Natural killer cell (primary cell): ENCODE results near the gene KCNQ1OT1. TPM values are rescaled to one million over a fixed set of nuclear protein-coding genes. Genes with fewer than 3 reads are reported as not detected.

Experiments used
- ATAC-seq, 3 donors: fragments of 150-1000 bp in 2 of 3; fragments of 200-7000 bp in 1 of 3; cut with Tn5 transposase; 1 replicate in 1 of 3; 2 replicates in 2 of 3; pipeline ENCODE4 v1.10.0; 2021; ENCODE audit warnings: mild to moderate bottlenecking in 2 of 3, moderate library complexity in 2 of 3
- DNase-seq, 2 donors: peaks; one replicate each; pipeline versions ENCODE4 v3.0.0 to v3.0.0-alpha.2; 2013 to 2021; ENCODE audit warnings: mixed read lengths in 1 of 2
- H3K27ac ChIP-seq: one replicate; pipeline ENCODE4 v1.5.1; 2013; ENCODE audit warnings: mild to moderate bottlenecking, low read length
- H3K27me3 ChIP-seq: one replicate; pipeline ENCODE4 v1.6.1; 2013; ENCODE audit warnings: low read length; ENCODE audit not compliant: control insufficient read depth, insufficient read depth
- H3K36me3 ChIP-seq: one replicate; pipeline ENCODE4 v1.6.1; 2013; ENCODE audit warnings: low read length; ENCODE audit not compliant: control insufficient read depth, insufficient read depth
- H3K4me1 ChIP-seq: one replicate; pipeline ENCODE4 v1.6.1; 2013; ENCODE audit warnings: low read length; ENCODE audit not compliant: control insufficient read depth, insufficient read depth
- H3K4me3 ChIP-seq: one replicate; pipeline ENCODE4 v1.5.1; 2013; ENCODE audit warnings: low read length
- H3K9me3 ChIP-seq: one replicate; pipeline ENCODE4 v1.6.1; 2013; ENCODE audit warnings: low read length; ENCODE audit not compliant: control insufficient read depth, insufficient read depth
- H3K27ac Mint-ChIP-seq, 2 donors: one replicate each; pipeline ENCODE4 v1.8.0; 2022; ENCODE audit warnings: mild to moderate bottlenecking in 2 of 2, mixed read lengths in 2 of 2, moderate library complexity in 1 of 2
- H3K27me3 Mint-ChIP-seq, 2 donors: one replicate each; pipeline ENCODE4 v1.8.0; 2022; ENCODE audit warnings: low read depth in 2 of 2, mixed read lengths in 2 of 2
- H3K36me3 Mint-ChIP-seq: one replicate; pipeline ENCODE4 v1.8.0; 2022; ENCODE audit warnings: mixed read lengths
- H3K4me1 Mint-ChIP-seq, 2 donors: one replicate each; pipeline ENCODE4 v1.8.0; 2022; ENCODE audit warnings: mixed read lengths in 2 of 2
- H3K4me3 Mint-ChIP-seq: one replicate; pipeline ENCODE4 v1.8.0; 2022; ENCODE audit warnings: mild to moderate bottlenecking, moderate library complexity, mixed read lengths
- H3K9me3 Mint-ChIP-seq, 2 donors: one replicate each; pipeline ENCODE4 v1.8.0; 2022; ENCODE audit warnings: mixed read lengths in 2 of 2
- CTCF ChIP-seq: fragments of 200-600 bp; IDR thresholded peaks from one replicate; pipeline ENCODE4 v1.8.0; 2022; ENCODE audit warnings: antibody characterized with exemption
- WGBS: methylation state at CpG from one replicate; pipeline ENCODE4 v1.1.7; 2013; ENCODE audit warnings: missing lambda C conversion rate; ENCODE audit not compliant: insufficient coverage; 5-methylcytosine and 5-hydroxymethylcytosine counted together
- intact Hi-C: fragments of 100-400 bp; cut with micrococcal nuclease; formaldehyde crosslinking; loops from one replicate; pipeline ENCODE4 v1.14.2; 2022
- total RNA-seq, 4 donors: library from RNA; stranded (reverse); fragments of 120-200 nt in 1 of 4; gene quantifications; one replicate each; pipeline versions ENCODE4 v1.2.3 to v1.2.4, GENCODE V29; 2013 to 2022

The KCNQ1OT1 gene
- total RNA-seq, 3 donors from 2014 or later (not counting 1 experiment from before 2014, with no cell fraction given), result 0.72 to 0.78 (median 0.75) TPM

- no peak overlapping the region for H3K4me3 Mint-ChIP-seq
- H3K4me3 ChIP-seq, result no peak overlapping the region
- WGBS, result 93% methylated on average over 8 of the region's 8 CpGs
- H3K9me3 ChIP-seq, result no peaks in the 10 kb centered on the region
- peaks cover 0 to 10% of the 10 kb centered on the region in 2 donors for H3K4me1 Mint-ChIP-seq
- no peaks in the 10 kb centered on the region for H3K36me3 ChIP-seq
- intact Hi-C loops, result no loop called here
- no peak overlapping the region for H3K27ac Mint-ChIP-seq
- H3K27me3 Mint-ChIP-seq, result no peaks in the 10 kb centered on the region
- DNase-seq (no peak), ATAC-seq (no peak)
- H3K9me3 Mint-ChIP-seq, result no peaks in the 10 kb centered on the region
- H3K27me3 ChIP-seq, result no peaks in the 10 kb centered on the region
- no peaks in the 10 kb centered on the region for H3K36me3 Mint-ChIP-seq
- no peaks in the 10 kb centered on the region for H3K4me1 ChIP-seq
- TF ChIP-seq CTCF, result no peak
- H3K27ac ChIP-seq, result no peak overlapping the region
These were observed 29.9 kb downstream of the KCNQ1OT1 start for GRCh38 chr11:2669634-2670469.

GRCh38 chr11:2668876-2669275 lies 30.9 kb downstream of the KCNQ1OT1 start:
- Histone ChIP-seq H3K4me3 (no peak overlapping the region), H3K9me3 (no peaks in the 10 kb centered on the region), H3K27me3 (no peaks in the 10 kb centered on the region), H3K4me1 (no peaks in the 10 kb centered on the region), H3K36me3 (no peaks in the 10 kb centered on the region), H3K27ac (no peak overlapping the region)
- DNase-seq, result no peak
- H3K4me3 Mint-ChIP-seq, result no peak overlapping the region
- H3K27me3 Mint-ChIP-seq, result no peaks in the 10 kb centered on the region
- no peak for TF ChIP-seq CTCF
- no peak for ATAC-seq
- WGBS, result 93% methylated on average over 5 of the region's 5 CpGs
- peaks cover 0 to 10% of the 10 kb centered on the region in 2 donors for H3K4me1 Mint-ChIP-seq
- H3K27ac Mint-ChIP-seq, result no peak overlapping the region
- intact Hi-C loops, result no loop called here
- H3K9me3 Mint-ChIP-seq, result no peaks in the 10 kb centered on the region
- H3K36me3 Mint-ChIP-seq, result no peaks in the 10 kb centered on the region

- intact Hi-C loops, result no loop called here
- H3K9me3 Mint-ChIP-seq, result no peaks in the 10 kb centered on the region
- no peaks in the 10 kb centered on the region for H3K36me3 Mint-ChIP-seq
- no peaks in the 10 kb centered on the region for H3K4me1 ChIP-seq
- no peak overlapping the region for H3K4me3 Mint-ChIP-seq
- H3K27ac Mint-ChIP-seq, result no peak overlapping the region
- H3K27me3 ChIP-seq, result no peaks in the 10 kb centered on the region
- TF ChIP-seq CTCF, result no peak
- peaks cover 0 to 10% of the 10 kb centered on the region in 2 donors for H3K4me1 Mint-ChIP-seq
- H3K9me3 ChIP-seq, result no peaks in the 10 kb centered on the region
- ATAC-seq (no peak), DNase-seq (no peak)
- H3K27me3 Mint-ChIP-seq, result no peaks in the 10 kb centered on the region
- H3K36me3 ChIP-seq, result no peaks in the 10 kb centered on the region
- H3K4me3 ChIP-seq, result no peak overlapping the region
- no peak overlapping the region for H3K27ac ChIP-seq
- WGBS, result 86% methylated on average over 2 of the region's 2 CpGs
These were observed 31.9 kb downstream of the KCNQ1OT1 start for GRCh38 chr11:2667940-2668339.
